Measurements from ENCODE around the gene DCAF12. TPM values are rescaled to one million over a fixed set of nuclear protein-coding genes. Genes with fewer than 3 reads are reported as not detected.

The DCAF12 gene
- 23.8 TPM for polyA plus RNA-seq (2012; ENCODE audit: missing spikeins)

DNA sequence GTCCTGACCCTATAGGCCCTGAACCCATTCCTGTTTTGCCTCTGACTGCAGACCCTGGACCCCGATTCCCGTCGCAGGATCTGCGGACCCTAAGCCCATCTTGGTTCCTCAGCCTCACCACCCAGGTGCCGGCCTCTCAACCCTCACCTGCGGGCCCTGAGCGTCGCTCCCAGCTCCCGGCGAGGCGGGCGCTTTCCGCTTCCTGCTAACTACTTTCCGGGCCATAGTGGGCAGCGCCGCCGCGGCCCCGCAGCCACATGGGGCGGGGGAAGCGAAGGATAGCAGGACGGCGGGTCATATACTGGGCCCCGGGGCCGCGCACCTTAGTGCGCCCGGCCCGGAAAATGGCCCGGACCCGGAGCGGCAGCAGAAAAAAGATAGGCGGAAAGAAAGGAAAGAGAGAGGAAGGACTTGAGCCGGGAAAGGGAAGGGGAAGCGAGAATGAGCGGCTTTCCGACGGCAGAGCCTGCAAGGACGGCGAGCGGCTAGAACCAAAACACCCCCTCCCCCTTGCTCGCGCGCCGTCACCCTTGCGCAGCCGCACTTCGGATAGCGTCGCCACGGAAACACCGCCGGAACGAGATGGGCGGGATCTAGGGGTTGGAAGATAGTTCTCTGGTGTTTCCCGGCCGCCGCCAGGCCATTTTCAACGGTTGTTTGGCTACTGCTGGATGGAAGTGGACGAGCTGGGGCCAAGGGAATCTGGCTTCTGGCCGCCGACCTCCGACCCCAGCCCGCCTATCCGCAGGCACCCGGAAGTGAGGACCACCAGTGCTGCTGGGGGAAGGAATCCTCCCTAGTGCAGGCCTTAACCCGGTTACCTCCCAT, at the start of gene DCAF12:
DCAF12 (minus strand) TSS at position 492 of the 828 bp plus-strand sequence; CDS start at position 225, 267 bp downstream.
- FAIRE-seq (peak; percentile 99), DNase-seq (ENCODE audit: insufficient read length) (peak; percentile 84)
- TF ChIP-seq POLR2A (IDR thresholded peaks at IDR 0.05; ENCODE audit: low read depth, low read length) = peak; percentile 68; the same call in 1 of the 2 replicates
- 0 out of 2 replicates have a peak, but pooled peaks have one; percentile 52 for TF ChIP-seq TAF1 (IDR thresholded peaks at IDR 0.05; ENCODE audit: borderline replicate concordance, low read depth, low read length)
- no peak for TF ChIP-seq POLR2AphosphoS5 (IDR thresholded peaks at IDR 0.05; ENCODE audit: low read depth, low read length)

GRCh38 chr9:34176089-34176488, 49.6 kb upstream of the DCAF12 start:
- no peak for FAIRE-seq
- DNase-seq (ENCODE audit: insufficient read length) = no peak
- TF ChIP-seq POLR2A (IDR thresholded peaks at IDR 0.05; ENCODE audit: low read depth, low read length) (no peak), TAF1 (IDR thresholded peaks at IDR 0.05; ENCODE audit: borderline replicate concordance, low read depth, low read length) (no peak), POLR2AphosphoS5 (IDR thresholded peaks at IDR 0.05; ENCODE audit: low read depth, low read length) (no peak)

GRCh38 chr9:34171753-34172535, 45.4 kb upstream of the DCAF12 start:
- DNase-seq (ENCODE audit: insufficient read length) (no peak), FAIRE-seq (peak; percentile 54)
- TF ChIP-seq POLR2A (IDR thresholded peaks at IDR 0.05; ENCODE audit: low read depth, low read length) (no peak), TAF1 (IDR thresholded peaks at IDR 0.05; ENCODE audit: borderline replicate concordance, low read depth, low read length) (no peak), POLR2AphosphoS5 (IDR thresholded peaks at IDR 0.05; ENCODE audit: low read depth, low read length) (no peak)

DNA sequence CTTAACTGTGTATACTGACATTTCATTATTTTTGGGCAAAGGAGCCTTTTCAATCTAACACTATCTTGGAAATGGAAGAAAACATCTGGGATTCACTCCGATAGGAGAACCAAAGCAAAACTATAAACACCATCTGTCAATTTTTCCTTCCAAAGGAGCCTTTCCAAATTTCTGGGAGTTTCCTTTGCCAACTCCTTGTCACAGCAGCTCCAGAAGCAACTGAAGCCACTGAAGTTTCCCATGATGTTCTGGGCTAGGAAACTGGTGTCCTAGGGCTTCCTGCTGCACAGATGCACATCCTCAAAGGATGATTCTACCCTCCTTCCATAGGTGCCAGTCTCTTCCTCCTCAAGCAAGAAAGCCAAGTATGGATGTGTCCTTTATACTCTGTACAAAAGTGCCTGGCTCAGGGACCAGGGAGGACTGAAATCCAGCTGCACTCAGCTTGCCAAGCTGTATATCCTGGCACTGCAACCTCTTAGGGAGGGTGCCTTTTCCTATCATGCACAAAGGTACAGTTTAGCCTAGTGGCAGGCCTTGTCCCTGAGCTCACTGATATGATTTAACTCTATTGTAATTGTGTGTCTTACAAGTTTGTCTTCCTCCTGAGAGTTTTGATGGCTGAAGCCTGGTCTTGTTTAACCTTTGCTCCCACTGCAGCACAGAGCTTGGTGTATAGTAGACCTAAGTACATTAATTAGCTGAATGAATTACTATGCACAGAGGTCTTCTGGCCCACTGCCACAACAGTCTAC, 43.9 kb upstream of the DCAF12 start:
- DNase-seq (ENCODE audit: insufficient read length) = no peak
- TF ChIP-seq POLR2A (IDR thresholded peaks at IDR 0.05; ENCODE audit: low read depth, low read length) (no peak), POLR2AphosphoS5 (IDR thresholded peaks at IDR 0.05; ENCODE audit: low read depth, low read length) (no peak), TAF1 (IDR thresholded peaks at IDR 0.05; ENCODE audit: borderline replicate concordance, low read depth, low read length) (no peak)
- no peak for FAIRE-seq

DNA sequence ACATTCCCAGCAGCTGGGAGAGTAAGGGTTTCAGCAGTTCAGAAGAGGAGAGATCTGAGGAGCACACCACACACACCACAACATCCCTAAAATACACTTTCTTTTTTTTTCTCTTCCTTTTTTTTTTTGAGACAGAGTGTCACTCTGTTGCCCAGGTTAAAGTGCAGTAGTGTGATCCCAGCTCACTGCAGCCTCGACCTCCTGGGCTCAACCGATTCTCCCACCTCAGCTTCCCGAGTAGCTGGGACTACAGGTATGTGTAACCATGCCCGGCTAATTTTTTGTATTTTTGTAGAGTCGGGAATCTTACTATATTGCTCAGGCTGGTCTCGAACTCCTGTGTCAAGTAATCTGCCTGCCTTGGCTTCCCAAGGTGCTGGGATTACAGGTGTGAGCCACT, 42.6 kb upstream of the DCAF12 start:
- FAIRE-seq = no peak
- TF ChIP-seq POLR2A (IDR thresholded peaks at IDR 0.05; ENCODE audit: low read depth, low read length) (no peak), TAF1 (IDR thresholded peaks at IDR 0.05; ENCODE audit: borderline replicate concordance, low read depth, low read length) (no peak), POLR2AphosphoS5 (IDR thresholded peaks at IDR 0.05; ENCODE audit: low read depth, low read length) (no peak)
- no peak for DNase-seq (ENCODE audit: insufficient read length)

GRCh38 chr9:34163434-34163833, 36.9 kb upstream of the DCAF12 start:
- DNase-seq (ENCODE audit: insufficient read length) (no peak), FAIRE-seq (no peak)
- TF ChIP-seq TAF1 (IDR thresholded peaks at IDR 0.05; ENCODE audit: borderline replicate concordance, low read depth, low read length) = no peak
- TF ChIP-seq POLR2A (IDR thresholded peaks at IDR 0.05; ENCODE audit: low read depth, low read length) = no peak
- no peak for TF ChIP-seq POLR2AphosphoS5 (IDR thresholded peaks at IDR 0.05; ENCODE audit: low read depth, low read length)

DNA sequence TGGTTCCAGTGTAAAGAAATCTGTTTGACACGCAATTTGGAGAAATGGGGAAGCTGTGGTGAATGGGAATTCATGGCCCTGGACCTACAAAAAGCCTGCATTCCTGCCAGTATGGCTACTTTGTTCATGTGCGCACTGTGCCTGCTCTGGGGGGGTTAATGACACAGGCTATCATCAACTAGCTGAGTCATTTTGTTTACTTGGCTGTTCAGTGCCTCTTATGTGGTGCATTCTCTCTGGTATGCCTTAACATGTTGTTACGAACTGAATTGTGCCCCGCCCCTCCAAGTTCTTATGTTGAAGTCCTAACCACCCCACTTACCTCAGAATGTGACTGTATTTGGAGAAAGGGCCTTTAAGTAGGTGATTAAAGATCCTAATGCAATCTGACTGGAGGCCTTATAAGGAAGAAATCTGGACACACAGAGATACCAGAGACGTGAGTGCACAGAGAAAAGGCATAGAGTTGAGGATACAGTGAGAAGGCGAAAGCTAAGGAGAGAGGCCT, 31.9 kb upstream of the DCAF12 start:
- no peak for DNase-seq (ENCODE audit: insufficient read length)
- FAIRE-seq = no peak
- TF ChIP-seq POLR2A (IDR thresholded peaks at IDR 0.05; ENCODE audit: low read depth, low read length) (no peak), POLR2AphosphoS5 (IDR thresholded peaks at IDR 0.05; ENCODE audit: low read depth, low read length) (no peak), TAF1 (IDR thresholded peaks at IDR 0.05; ENCODE audit: borderline replicate concordance, low read depth, low read length) (no peak)

GRCh38 chr9:34157898-34158297, 31.4 kb upstream of the DCAF12 start:
- FAIRE-seq (no peak), DNase-seq (ENCODE audit: insufficient read length) (no peak)
- TF ChIP-seq POLR2A (IDR thresholded peaks at IDR 0.05; ENCODE audit: low read depth, low read length) = no peak

DNA sequence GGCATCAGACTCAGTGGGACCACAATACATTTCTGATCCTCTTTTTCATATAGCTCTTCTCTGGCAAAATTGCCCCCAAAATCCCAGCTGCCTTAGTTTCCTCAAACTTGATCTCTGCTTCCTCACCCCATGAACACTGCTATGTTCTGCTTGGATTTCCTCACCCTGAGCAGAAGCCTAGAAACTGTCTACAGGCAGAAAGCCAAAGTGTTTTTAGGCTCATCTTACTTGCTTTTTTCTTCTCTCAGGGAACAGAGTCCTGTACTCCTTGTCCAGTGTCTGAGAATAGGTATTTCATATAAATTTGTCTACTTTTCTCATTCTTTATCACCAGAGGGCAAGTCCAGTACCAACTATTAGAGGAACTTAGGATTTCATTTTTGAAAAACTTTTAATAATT, 30.8 kb upstream of the DCAF12 start:
- DNase-seq (ENCODE audit: insufficient read length) (no peak), FAIRE-seq (no peak)
- TF ChIP-seq POLR2AphosphoS5 (IDR thresholded peaks at IDR 0.05; ENCODE audit: low read depth, low read length) (no peak), POLR2A (IDR thresholded peaks at IDR 0.05; ENCODE audit: low read depth, low read length) (no peak), TAF1 (IDR thresholded peaks at IDR 0.05; ENCODE audit: borderline replicate concordance, low read depth, low read length) (no peak)

GRCh38 chr9:34154057-34154456, 27.6 kb upstream of the DCAF12 start:
- FAIRE-seq (no peak), DNase-seq (ENCODE audit: insufficient read length) (no peak)
- TF ChIP-seq TAF1 (IDR thresholded peaks at IDR 0.05; ENCODE audit: borderline replicate concordance, low read depth, low read length) (no peak), POLR2A (IDR thresholded peaks at IDR 0.05; ENCODE audit: low read depth, low read length) (no peak), POLR2AphosphoS5 (IDR thresholded peaks at IDR 0.05; ENCODE audit: low read depth, low read length) (no peak)

GRCh38 chr9:34151398-34151797, 24.9 kb upstream of the DCAF12 start:
- TF ChIP-seq POLR2A (IDR thresholded peaks at IDR 0.05; ENCODE audit: low read depth, low read length) (no peak), TAF1 (IDR thresholded peaks at IDR 0.05; ENCODE audit: borderline replicate concordance, low read depth, low read length) (no peak), POLR2AphosphoS5 (IDR thresholded peaks at IDR 0.05; ENCODE audit: low read depth, low read length) (no peak)
- DNase-seq (ENCODE audit: insufficient read length) = no peak
- FAIRE-seq = no peak
